ENCODE data around the gene NUP58.

DNA sequence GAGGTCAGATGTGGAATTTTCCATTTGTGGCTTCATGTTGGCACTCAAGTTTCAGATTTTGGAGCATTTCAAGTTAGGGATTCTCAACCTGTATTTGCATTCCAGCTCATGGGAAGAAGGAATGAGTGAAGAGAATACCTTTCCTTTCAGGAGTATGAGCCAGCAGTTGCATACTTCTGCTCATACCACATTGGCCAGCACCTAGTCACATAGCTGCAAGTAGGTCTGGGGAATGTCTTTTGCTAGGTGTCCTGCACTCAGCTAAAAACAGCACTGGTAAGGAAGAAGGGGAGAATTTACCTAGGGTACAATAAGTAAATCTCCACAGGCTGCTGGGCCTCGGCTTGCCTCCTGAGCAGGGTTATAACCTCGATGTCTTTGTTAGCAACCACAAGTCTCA, 45.7 kb downstream of the NUP58 start:
- TF ChIP-seq POLR2AphosphoS5 (IDR thresholded peaks at IDR 0.05; ENCODE audit: low read depth, low read length): no peak
- no peak for TF ChIP-seq POLR2A (IDR thresholded peaks at IDR 0.05; ENCODE audit: low read depth, low read length)
- no peak for TF ChIP-seq TAF1 (IDR thresholded peaks at IDR 0.05; ENCODE audit: borderline replicate concordance, low read depth, low read length)
